BLaER1 (cell line): ENCODE measurements around the gene PCSK6.
A peak's percentile ranks its signal among the peaks of the same experiment; 100 is the strongest.

Experiments used
- H3K27ac ChIP-seq: shearing (Covaris generic); formaldehyde crosslinking; 2 replicates; pipeline ENCODE4 v1.8.1; 2022
- H3K27me3 ChIP-seq: shearing (Covaris generic); formaldehyde crosslinking; 2 replicates; pipeline ENCODE4 v1.8.1; 2022
- H3K36me3 ChIP-seq: shearing (Covaris generic); formaldehyde crosslinking; 2 replicates; pipeline ENCODE4 v1.8.1; 2022
- H3K4me1 ChIP-seq: shearing (Covaris generic); formaldehyde crosslinking; 2 replicates; pipeline ENCODE4 v1.8.1; 2022
- H3K4me2 ChIP-seq: shearing (Covaris generic); formaldehyde crosslinking; 2 replicates; pipeline ENCODE4 v1.8.1; 2022
- H3K4me3 ChIP-seq: shearing (Covaris generic); formaldehyde crosslinking; 2 replicates; pipeline ENCODE4 v1.8.1; 2022
- H3K9ac ChIP-seq: shearing (Covaris generic); formaldehyde crosslinking; 2 replicates; pipeline ENCODE4 v1.8.1; 2022
- H3K9me3 ChIP-seq: shearing (Covaris generic); formaldehyde crosslinking; 2 replicates; pipeline ENCODE4 v1.8.1; 2022
- H4K20me1 ChIP-seq: shearing (Covaris generic); formaldehyde crosslinking; 2 replicates; pipeline ENCODE4 v1.8.1; 2022
- Cebpa-rat ChIP-seq: shearing (Covaris generic); IDR thresholded peaks from 2 replicates; pipeline ENCODE4 v1.8.1; 2022

Gene PCSK6

DNA sequence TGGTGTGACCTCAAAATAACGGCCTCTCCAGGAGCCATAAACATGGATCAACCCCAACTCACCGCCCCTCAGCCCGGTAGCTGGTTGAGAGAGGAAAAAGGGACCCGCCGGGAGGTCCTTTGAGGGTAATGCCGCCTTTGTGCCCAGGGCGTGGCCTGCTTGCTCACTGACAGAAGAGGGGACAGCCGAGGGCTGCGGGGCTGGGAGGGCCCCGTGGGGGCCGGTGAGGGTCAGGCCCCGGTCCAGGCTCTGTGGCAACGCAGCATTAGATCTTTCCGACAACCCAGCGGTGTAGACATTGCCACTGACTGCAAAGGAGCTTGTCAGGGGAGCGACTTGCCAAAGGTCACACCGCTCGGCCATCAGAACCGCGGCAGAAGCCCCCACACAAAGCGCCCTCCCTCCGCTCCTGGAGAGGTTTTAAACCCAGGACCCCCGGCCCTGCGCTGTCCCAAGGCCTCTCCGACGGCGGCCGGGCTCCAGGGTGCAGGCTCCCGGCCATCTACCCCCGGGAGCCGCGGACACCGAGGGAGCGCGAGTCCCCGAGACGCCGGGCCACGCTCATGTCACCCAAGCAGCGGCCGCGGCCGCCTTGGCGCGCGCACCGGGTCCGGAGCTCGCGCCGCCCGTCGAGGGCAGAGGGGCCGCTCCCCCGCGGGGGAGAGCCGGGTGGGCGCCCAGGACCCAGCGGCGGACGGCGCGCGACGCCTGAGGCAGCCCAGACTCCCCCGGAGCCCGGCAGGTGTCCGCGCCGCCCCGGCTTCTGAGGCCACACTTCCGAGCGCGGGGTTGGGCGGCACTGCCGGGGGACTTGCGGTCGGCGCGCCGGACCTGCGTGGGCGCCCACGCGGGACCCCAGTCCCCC lies 975 bp downstream of the PCSK6 start:
- H3K9ac ChIP-seq: 0 out of 2 replicates have a peak overlapping the region, but pooled peaks have one; percentile 38
- TF ChIP-seq Cebpa-rat: no peak
- 0 out of 2 replicates have a peak, but pooled peaks cover 13% of the 10 kb centered on the region for H4K20me1 ChIP-seq
- peak overlapping the region; percentile 93 for H3K4me2 ChIP-seq
- peaks cover 43% of the 10 kb centered on the region for H3K27me3 ChIP-seq
- H3K27ac ChIP-seq: 0 out of 2 replicates have a peak overlapping the region, but pooled peaks have one; percentile 38
- peaks cover 22% of the 10 kb centered on the region for H3K4me1 ChIP-seq
- H3K36me3 ChIP-seq: no peaks in the 10 kb centered on the region
- no peaks in the 10 kb centered on the region for H3K9me3 ChIP-seq
- peak overlapping the region; percentile 68 for H3K4me3 ChIP-seq

DNA sequence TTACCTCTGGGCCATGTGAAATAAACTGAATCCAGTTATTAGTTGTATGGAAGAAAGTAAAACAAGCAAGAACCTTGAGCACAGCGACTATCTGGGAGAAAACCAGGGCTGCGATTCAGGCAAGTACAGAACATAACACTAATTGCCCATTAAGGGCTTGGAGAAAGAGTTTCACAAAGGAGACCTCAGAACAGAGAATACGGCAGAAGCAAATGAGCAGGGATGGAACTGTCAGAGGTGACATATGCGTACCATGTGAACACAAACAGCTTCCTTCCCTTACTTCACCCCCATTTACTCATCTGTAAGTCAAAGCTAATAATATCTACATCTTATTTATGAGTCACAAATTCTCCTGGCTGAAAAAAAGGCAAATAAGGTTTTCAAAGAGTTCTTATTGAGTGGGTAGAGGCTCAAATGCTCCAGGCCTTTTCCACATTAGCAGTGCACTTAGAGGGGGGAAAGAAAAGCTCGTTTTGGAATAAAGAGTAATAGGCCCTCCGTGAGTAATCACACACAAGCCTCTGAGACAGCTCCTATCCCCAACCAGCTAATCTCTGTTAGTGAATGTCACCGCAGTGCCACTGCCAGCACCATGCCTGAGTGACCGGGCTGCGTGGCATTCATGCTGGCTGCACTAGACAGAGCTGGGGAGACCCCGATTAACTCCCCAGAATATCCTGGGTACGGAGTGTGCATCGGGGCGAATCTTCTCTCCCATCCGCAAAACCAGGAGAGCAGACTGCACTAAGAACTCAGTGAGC lies 2.6 kb downstream of the PCSK6 start:
- H3K9ac ChIP-seq: no peak overlapping the region
- H4K20me1 ChIP-seq: 0 out of 2 replicates have a peak, but pooled peaks cover 13% of the 10 kb centered on the region
- no peak overlapping the region for H3K4me2 ChIP-seq
- peaks cover 16% of the 10 kb centered on the region for H3K4me1 ChIP-seq
- no peak for TF ChIP-seq Cebpa-rat
- H3K27me3 ChIP-seq: peaks cover 43% of the 10 kb centered on the region
- H3K27ac ChIP-seq: no peak overlapping the region
- no peaks in the 10 kb centered on the region for H3K36me3 ChIP-seq
- H3K9me3 ChIP-seq: no peaks in the 10 kb centered on the region
- H3K4me3 ChIP-seq: no peak overlapping the region

DNA sequence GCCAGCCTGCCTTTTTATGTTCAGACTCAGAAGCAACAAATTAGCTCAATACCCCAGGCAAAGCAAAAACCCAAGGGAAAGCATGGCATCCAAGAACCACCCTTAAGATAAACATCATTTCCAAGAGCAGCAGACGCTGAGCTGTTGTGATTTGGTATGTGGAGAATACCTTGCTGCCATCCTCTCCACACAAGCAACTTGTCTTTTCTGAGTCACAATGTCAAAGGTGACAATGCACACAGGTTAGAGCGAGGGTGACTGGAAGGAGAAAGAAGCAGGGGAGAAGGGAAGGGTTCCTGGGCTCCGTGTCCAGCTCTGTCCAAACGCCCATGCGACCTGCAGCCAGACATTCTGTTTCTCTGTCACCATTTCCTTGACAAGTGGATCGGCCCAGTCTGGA lies 6.0 kb downstream of the PCSK6 start:
- Histone ChIP-seq H3K36me3 (no peaks in the 10 kb centered on the region), H3K27ac (no peak overlapping the region), H3K9ac (no peak overlapping the region), H3K4me1 (peaks cover 6% of the 10 kb centered on the region), H3K27me3 (peaks cover 23% of the 10 kb centered on the region), H3K9me3 (no peaks in the 10 kb centered on the region), H3K4me3 (no peak overlapping the region), H3K4me2 (no peak overlapping the region), H4K20me1 (0 out of 2 replicates have a peak, but pooled peaks cover 11% of the 10 kb centered on the region)
- no peak for TF ChIP-seq Cebpa-rat

DNA sequence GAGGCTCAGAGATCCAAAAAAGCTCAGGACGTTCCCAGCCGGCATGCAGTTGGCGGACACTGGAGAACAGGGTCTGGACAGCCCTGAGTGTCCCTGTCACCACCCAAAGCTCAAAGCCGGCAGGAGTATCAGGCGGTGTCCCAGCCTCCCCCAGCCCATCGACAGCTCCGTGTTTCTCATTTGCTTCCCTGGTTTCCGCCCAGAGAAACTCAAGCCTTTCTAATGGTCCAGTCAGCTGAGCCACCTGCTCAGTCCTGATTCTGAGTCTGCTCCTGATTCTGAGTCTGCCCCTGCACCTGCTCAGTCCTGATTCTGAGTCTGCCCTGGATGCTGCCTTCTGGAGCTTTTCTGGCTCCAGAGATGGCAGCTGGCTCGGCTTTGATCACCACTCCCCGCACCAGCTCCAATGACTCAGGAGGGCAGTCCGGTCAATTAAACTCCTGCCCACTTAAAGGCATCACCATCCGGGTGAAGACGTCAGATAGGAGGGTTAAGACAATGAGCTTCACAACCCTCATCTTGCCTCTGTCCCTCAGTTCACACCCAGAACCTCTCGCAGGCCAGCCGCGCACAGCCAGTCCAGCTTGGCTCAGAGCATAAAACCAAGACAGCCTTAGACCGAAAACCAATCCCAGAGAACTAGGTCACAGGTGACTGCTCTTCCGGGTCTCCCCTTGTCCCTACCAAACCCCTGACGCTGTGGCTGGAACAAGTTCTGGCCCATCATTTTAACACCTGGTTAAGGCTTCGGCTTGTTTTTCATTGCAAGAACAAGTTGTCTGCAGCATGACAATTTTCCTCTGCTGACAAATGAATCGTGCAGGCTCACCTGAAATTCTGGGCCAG lies 6.8 kb downstream of the PCSK6 start:
- Histone ChIP-seq H3K4me1 (no peaks in the 10 kb centered on the region), H3K4me2 (no peak overlapping the region), H3K9ac (no peak overlapping the region), H3K9me3 (no peaks in the 10 kb centered on the region), H3K4me3 (no peak overlapping the region), H3K27me3 (peaks cover 16% of the 10 kb centered on the region), H3K27ac (no peak overlapping the region), H4K20me1 (0 out of 2 replicates have a peak, but pooled peaks cover 8% of the 10 kb centered on the region), H3K36me3 (no peaks in the 10 kb centered on the region)
- TF ChIP-seq Cebpa-rat: no peak

DNA sequence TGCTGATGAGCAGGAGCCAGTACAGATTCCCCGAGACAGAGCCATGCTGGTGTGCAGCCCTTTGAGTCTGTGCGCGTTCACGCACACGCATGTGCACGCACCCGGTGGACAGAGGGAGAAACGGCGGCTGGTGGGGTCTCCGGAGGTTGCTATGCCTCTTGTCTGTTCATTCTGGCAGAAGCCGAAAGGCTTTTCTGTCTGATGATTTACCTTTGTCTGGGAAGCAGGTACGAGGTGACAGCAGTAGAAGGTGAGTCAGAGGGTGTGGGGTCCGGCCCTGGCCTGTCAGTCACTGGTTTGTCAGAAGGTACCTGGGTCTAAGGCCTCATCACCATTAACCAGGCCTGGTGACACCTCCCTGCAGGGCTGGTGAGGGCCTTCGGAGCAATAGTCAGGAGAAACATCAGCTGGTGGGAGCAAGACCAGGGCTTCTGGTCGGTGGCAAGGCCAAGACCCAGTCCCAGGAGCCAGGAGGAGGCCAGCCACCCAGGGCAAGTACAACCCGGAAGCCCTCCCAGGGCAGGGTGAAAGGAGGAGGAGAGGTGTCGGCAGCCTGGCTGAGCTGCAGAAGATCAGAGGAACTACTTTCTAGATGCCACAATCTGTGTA lies 7.5 kb downstream of the PCSK6 start:
- no peak overlapping the region for H3K4me2 ChIP-seq
- H3K27ac ChIP-seq: no peak overlapping the region
- no peaks in the 10 kb centered on the region for H3K9me3 ChIP-seq
- no peaks in the 10 kb centered on the region for H3K4me1 ChIP-seq
- no peak overlapping the region for H3K4me3 ChIP-seq
- H3K36me3 ChIP-seq: no peaks in the 10 kb centered on the region
- peaks cover 9% of the 10 kb centered on the region for H3K27me3 ChIP-seq
- no peak for TF ChIP-seq Cebpa-rat
- 0 out of 2 replicates have a peak, but pooled peaks cover 2% of the 10 kb centered on the region for H4K20me1 ChIP-seq
- H3K9ac ChIP-seq: no peak overlapping the region

DNA sequence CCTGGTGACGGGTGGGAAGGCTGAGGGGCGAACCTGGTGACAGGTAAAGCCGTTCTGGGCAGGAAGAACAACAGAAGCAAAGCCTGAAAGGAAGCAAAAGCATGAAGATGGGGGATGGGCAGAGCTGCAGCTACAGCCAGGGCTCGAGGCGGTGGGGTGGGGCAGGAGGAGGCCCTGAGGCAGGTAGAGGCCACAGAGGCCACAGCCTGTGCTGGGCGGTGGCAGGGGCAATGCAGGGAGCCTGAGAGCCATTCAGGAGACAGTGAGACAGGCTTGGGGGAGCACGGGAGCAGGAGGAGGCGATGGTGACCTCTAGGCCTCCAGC lies 8.2 kb downstream of the PCSK6 start:
- Histone ChIP-seq H3K36me3 (no peaks in the 10 kb centered on the region), H3K4me1 (no peaks in the 10 kb centered on the region), H3K27ac (no peak overlapping the region), H3K4me3 (no peak overlapping the region), H4K20me1 (no peaks in the 10 kb centered on the region), H3K4me2 (no peak overlapping the region), H3K27me3 (peaks cover 2% of the 10 kb centered on the region; the same call in 1 of the 2 replicates), H3K9me3 (no peaks in the 10 kb centered on the region), H3K9ac (no peak overlapping the region)
- no peak for TF ChIP-seq Cebpa-rat

DNA sequence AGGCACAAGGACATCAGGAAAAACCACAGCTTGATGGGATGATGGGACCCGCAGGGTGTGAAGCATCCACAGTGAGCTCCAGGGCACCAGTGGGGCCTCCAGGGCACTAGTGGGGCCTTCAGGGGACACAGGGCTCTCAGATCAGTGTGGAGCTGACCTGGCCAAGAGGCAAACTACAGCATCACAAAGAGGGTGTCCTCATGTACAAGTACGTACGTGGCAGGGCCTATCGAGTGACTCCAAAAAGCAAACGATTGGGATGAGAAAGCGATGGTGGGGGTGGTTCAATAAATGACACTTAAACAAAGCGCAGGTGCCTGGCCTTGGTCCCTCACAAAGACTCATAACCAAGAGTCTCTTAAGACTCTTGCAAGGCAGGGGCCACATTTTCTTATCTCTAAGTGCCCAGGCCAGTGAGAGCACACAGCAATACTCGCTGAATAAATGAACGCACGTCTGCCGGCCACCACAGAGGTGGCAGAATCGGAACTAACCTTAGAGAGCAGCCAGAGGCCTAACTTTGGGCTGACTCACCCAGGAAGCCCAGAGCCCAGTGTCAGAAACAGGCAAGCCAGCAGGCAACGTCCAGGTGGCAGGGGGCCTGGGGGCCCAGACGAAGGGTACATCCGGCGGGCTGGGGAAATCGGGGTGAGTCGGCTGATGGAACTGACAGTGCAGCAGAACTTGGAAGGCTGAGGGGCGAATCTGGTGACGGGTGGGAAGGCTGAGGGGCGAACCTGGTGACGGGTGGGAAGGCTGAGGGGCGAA lies 8.7 kb downstream of the PCSK6 start:
- Histone ChIP-seq H3K9me3 (no peaks in the 10 kb centered on the region), H4K20me1 (no peaks in the 10 kb centered on the region), H3K4me2 (no peak overlapping the region), H3K4me1 (no peaks in the 10 kb centered on the region), H3K27ac (no peak overlapping the region), H3K4me3 (no peak overlapping the region), H3K9ac (no peak overlapping the region), H3K27me3 (no peaks in the 10 kb centered on the region), H3K36me3 (no peaks in the 10 kb centered on the region)
- TF ChIP-seq Cebpa-rat: no peak

DNA sequence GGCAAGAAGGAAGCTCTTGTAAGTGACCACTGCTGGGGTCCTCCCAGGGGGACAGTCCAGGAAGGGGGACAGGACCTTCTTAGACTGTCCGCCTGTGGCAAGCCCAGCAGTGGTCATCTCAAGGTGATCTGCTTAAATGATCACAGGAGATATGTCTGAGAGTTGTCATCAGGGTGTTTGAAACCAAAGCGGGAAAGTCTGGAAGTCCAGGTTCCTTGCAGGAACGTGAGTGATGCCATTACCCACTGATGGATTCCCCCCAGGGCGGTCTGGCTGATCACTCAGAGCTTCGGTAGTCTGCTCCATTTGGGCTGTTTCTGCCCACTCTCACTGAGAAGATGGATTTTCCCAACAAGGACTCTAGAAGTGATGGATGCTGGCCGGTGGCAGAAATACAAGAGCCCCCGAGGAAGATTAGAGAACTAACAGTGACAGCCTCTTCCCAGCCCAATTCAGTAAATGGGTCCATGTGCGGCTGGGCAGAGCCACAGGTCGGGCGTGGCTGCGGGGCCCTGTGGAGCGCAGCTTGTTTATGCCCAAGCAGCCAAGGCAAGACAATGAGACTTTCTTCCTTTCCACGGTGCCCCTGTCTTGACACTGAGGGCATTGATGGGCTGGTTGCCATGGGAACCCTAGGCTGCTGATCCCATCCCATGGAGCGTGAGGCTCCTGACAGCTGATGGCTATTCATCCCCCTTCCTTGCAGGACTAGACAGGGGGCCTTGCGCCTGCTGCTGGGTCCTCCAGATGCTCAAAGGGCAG lies 9.5 kb downstream of the PCSK6 start:
- Histone ChIP-seq H3K4me2 (no peak overlapping the region), H4K20me1 (no peaks in the 10 kb centered on the region), H3K27ac (no peak overlapping the region), H3K36me3 (no peaks in the 10 kb centered on the region), H3K27me3 (no peaks in the 10 kb centered on the region), H3K9ac (no peak overlapping the region), H3K4me3 (no peak overlapping the region), H3K9me3 (no peaks in the 10 kb centered on the region), H3K4me1 (no peaks in the 10 kb centered on the region)
- TF ChIP-seq Cebpa-rat: no peak
